ENCODE results near the gene CDC14B.
"Not testable (repeated sequence)": the region's sequence is repeated elsewhere in the genome, so short reads cannot be mapped to it uniquely, and the experiment has no call there.

The CDC14B gene

GRCh38 chr9:96532173-96532572 is 87.5 kb downstream of the CDC14B start:
- no peak for DNase-seq

DNA sequence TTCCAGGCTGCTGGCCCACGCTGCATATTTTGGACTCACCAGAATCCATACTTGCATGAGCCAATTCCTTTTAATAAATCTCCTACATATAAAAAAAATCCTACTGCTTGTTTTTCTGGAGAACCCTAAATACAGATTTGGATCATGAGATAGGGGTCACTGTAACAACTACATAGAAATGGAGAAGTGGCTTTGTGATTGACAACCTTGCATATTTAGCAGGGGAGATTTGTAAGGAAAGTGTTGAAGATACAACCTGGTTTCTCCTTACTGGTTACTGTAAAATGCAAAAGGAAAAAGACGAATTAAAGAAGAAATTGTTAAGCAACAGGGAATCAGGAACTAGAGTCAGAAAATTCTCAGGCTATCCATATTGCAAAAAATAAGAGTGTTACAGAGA is 94.9 kb downstream of the CDC14B start:
- no peak for DNase-seq

DNA sequence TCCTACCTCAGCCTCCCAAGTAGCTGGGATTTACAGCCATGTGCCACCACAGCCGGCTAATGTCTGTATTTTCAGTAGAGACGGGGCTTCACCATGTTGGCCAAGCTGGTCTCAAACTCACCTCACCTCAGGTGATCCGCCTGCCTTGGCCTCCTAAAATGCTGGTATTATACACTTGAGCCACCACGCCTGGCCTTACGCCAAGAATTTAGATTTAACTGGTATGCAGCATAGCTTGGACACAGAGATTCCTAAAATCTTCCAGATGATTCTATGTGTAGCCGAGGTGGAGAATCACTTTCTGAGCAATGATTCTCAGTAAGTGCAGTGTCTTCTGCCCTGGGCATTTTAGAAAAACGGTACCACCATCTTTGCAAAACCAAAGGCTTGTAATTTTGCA is 95.6 kb downstream of the CDC14B start:
- DNase-seq = no peak

DNA sequence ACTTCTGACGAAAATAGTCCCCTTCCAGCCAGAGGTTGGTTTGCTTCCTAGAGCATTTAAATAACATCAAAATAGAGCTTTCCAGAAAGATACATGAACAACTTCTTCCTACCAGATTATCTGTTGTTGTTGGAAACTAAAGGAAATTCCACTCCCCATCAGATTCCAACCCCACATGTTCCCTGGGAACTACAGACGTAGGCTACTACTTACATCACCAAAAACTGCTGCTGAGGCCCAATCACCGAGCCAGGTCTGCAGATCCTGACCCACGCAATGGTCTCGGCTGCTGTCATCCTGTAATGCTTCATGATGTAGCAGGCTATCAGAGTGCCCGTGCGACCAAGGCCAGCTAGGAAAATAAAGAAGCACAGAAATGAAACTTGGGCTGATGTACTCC is 96.3 kb downstream of the CDC14B start:
- DNase-seq = no peak

GRCh38 chr9:96522366-96522765 is 97.3 kb downstream of the CDC14B start:
- DNase-seq = peak; percentile 22

- DNase-seq = no peak
Observed at GRCh38 chr9:96519787-96520186, 99.9 kb downstream of the CDC14B start.

GRCh38 chr9:96519095-96519494 is 100.5 kb downstream of the CDC14B start:
- no peak for DNase-seq

DNA sequence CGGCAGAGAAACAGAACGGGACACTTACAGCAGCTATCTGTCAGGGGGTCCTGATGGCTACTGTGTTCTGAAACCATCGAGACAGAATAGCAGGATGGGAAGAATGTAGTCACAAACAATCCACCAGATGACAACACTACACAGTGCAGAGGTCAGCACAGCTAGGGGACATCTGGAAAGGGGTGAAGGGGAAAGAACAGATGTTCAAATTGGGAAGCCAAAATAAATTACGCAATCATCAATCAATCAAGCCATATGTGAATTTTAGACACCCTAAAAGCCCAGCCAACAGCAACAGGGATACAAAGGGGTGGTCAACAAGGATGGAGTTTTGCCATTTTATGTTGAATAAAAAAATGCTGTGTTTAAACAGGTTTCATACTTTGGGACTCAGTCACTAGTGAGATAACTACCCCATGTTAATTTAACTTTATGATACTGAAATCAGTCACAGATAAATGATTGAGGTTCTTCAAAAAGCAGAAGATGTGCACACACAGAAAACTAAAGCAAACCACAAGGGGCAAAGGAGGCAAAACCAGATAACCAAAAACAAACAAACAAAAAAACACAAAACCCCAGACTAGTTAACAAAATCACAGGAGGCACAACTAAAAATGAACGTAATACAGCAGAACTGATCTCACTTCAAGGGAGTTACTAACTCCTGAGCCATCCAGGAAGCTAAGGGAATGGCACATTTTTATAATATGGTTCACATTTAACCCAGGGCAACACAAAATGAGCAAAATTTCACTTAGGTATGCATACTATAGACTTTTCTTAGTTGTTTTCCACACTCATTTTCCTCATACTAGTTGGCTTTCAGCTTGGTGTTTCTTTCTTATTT is 103.8 kb downstream of the CDC14B start:
- DNase-seq = no peak

DNA sequence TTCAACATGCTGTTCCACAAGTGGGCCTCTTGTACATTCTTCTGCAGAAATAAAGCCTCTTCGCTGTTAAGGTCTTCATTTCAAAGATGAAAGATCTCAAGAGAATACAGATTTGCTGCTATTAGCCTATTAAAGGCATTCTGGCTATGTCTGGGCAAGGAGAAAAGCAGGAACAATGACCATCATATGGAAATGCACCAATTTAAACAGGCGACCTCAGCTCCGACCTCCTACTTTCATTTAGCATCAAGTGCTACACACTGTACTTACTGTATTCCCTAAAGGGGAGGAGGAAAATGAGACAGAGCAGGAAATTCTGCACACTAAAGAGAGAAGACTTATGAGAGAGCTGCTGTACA is 104.9 kb downstream of the CDC14B start:
- DNase-seq = no peak

DNA sequence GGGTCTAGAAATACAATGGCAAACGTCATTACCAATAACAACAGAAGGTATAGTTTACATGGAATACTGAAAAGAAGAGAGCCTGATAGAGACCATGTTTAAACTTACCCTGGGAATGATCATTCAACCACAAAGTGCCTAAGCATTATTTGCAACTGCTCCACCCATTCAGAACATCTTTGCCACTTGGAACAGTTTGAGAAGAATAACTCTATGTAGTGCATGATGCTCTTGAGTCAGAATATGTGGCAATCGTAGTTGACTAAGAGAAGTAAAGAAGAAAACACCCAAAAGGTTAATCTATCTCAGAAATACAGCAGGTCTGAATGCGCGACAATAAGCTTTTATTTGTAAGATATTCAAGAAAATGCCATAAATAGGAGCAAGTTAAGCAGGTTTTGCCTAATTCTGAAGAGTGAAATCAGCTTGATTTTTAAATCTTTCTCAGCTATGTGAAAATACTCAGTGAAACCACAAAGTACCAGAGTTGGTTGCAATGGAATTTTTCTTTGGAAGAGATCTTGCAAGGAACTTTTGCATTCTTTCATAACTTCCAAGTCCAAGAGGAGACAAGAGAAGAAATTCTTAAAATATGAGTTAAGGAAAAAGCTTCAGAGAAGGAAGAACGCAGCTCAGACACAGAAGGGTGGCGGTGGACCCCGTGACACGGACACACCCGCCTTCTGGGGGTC is 105.4 kb downstream of the CDC14B start:
- no peak for DNase-seq

DNA sequence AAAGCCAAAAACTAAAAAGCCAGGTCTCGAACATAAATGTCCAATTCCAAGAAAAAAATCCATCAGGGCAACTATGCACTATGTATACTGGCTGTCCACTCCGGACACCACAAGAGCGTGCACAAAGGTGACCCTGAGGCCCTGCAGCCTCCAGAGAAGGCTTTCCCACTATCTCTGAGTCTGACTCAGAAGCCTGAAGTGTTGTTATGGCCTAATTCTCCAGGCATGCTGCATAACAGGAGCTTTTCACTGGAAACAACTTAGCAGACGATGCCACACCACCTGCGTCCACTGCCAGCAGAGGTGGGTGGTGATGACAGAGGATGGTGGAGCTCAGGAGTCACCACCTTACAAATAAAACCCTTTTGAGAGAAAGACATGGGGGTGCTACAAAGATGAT is 106.0 kb downstream of the CDC14B start:
- DNase-seq = no peak

- no peak for DNase-seq
Observed at GRCh38 chr9:96512240-96512639, 107.4 kb downstream of the CDC14B start.

DNA sequence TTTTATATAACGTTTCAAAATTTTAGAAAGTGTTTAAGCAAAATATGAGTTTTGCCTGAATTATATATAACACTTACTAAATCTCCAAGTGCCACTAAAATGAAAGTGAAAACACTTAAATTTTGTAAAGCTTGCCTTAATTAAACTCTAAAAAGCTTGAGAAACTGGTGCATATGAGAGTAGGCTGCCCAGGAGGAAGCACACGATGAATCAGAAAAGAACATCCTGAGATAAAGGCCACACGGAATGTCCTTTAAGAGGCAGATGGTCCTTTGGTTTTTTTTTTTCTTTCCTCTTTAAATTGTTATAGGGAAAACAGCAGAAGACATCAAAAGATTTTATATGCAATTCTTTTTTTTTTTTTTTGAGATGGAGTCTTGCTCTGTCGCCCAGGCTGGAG is 109.4 kb downstream of the CDC14B start:
- DNase-seq = peak; percentile 1

- no peak for DNase-seq
Observed at GRCh38 chr9:96509848-96510247, 109.8 kb downstream of the CDC14B start.

DNA sequence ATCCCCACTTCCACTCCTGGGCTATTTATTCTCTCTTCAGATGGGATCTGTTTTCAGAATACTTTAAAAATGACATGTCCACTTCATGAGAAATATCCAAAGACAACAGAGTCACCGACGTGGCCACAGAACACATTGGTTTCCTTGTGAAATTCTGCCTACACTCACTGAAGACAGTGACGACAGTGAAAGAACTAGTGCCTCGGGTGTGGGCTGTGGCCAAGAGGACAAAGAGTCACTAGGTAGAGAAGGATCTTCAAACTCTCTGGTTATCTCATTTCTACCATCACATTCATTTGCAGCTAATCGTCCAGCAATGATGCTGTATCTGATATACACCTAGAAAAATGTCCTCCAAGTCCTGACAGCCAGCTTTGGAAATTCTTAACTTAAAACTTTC is 110.6 kb downstream of the CDC14B start:
- DNase-seq = no peak

- no peak for DNase-seq
Observed at GRCh38 chr9:96508227-96508940, 111.3 kb downstream of the CDC14B start.

DNA sequence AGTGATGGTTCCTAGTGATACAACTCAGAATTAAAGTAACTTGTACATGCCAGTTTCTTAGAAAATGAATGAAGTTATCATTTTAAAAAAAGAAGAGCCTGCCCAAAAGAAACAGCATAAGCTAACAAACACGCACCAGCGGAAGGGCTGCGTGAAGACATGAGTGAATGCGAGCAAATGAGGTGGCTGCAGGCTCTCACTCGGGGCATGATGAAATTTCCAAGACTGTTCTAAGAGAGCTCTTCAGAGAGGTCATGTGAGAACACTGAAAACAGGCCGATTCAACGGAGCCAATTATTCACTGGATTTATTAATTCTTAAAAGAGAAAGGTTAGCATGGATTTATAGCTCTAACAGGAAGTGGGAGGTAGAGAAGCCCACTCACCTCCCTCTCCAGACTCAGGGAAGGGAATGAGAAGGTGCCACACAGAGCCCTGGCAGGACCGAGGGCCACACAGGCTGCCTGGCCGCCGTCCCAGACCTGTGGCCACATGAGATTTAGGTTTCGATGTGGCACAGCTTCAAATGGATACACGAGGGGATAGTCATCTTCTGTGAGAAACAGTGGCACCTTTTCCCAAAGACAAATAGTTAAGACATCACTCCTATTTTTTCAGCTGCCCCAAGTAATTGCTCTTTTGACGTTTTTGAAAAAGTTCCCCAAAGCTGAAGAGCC is 114.2 kb downstream of the CDC14B start:
- no peak for DNase-seq

DNA sequence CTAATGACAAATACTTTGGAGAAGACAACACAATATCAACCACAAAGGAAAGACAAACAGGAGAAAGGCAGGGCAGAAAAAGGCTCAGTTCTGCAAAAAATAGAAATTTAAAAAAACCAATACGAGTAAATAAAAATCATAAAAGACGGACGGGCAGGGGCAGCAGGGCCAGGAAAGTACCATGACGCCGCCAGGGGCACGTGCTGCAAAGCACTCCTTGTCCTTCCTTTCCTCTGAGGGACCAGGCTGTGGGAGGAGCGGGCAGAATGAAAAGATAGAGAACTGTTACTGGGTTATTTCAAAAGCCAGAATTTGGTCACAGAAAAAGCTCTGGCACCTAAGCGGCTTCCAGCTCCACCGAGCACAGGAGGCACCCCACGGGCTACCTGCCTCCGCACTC is 115.7 kb downstream of the CDC14B start:
- DNase-seq = no peak

DNA sequence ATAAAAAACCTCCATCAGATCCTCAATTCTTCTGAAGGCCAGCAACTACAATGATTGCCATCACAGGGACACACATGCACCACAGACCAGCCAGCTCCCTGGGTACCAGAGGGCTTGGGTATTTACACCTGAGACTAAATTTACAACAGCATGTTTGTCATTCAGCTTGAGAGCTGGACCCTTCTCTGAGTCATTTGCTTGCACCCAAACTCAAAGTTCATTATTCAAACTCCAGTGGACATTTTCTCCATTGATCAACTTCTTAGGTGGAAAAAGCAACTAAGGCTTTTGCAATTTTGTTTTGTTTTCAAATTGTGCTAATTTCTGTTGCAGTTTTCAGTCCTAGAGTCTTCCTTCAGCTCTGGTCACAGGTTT is 116.3 kb downstream of the CDC14B start:
- not testable (repeated sequence) for DNase-seq

- no peak for DNase-seq
Observed at GRCh38 chr9:96502539-96503373, 116.9 kb downstream of the CDC14B start.

DNA sequence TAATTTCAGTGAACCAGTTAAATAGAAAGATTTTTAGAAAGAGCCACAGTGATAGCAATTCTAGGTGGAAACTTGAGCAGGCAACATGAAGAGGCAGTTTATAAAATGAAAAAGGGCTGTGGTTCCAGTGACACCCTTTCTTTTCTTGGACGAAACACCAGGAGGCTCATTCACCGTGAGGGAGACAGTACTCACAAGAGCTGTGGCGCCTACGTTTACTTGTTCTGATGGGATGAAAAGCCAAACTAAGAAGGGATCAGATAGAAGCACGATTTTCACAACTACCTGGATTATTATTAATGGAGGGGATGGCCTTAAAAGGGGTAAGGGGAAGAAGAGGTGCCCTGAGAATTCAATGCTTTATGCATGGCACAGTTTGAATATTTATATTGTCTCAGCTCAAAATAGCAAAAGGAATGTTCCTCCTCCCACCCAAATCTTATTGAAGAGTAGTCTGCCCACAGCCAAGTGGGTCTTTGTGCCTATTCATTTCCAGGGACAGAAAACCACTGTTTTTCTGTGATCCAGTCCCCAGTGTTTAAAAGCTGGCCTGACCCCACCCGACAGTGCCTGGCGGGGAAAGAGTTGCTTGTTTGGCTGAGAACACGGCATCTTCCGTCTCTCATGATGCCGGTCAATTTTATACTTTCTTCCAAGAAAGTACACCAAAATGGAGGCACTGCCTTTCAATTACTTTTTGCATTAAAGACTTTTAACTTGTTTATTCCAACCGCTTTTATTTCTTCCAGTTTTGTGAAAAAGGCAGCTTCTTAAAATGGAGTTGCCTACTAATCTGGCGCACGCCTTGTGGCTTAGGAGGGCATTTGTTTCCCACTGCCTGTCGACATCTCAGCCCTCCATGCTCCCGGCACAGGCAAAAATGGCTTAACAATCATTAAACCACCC is 117.8 kb downstream of the CDC14B start:
- DNase-seq = no peak

Measured in inflammatory macrophage treated with lipopolysaccharide for 4 hours (primary cell).